ENCODE data around the gene ANGPTL2. TPM values are rescaled to one million over a fixed set of nuclear protein-coding genes. Genes with fewer than 3 reads are reported as not detected.

The ANGPTL2 gene
- total RNA-seq, 1 donor from 2014 or later = 4.9 TPM

DNA sequence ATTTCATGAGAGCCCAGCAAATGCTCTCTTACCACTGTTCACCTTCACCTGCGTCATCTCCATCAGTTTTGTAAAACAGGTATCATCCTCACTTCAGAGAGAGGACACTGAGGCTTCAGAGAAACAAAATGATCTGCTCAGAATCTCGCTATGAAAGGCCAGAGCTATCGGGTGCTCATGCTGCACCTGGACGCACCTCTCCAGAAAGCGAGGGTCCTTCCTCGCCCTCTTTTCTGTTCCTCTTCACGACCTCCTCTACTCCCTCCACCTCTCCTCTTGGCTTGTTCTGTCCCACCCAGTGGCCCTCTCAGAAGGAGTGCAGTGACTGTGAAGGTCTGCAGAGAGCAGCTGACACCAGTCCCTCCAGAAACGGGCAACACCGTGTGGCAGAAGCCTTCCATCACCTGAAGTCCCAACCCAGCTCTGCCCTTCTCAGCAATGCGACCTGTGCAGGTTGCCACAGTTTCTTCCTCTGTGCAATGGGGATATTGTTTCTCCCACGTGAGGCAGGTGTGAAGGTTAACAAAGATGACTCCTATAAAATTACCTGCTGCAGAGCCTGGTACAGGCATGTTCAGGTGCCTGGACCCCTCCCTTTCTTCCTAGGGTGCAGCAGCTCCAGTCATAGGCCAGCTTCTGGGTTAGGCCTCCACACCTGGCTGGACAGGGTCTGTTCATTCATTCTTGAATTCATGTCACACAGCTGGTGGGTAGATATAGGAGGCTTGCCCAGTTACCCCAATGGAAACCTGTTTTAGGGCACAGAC, 45.3 kb upstream of the ANGPTL2 start:
- TF ChIP-seq, protein P1, sequence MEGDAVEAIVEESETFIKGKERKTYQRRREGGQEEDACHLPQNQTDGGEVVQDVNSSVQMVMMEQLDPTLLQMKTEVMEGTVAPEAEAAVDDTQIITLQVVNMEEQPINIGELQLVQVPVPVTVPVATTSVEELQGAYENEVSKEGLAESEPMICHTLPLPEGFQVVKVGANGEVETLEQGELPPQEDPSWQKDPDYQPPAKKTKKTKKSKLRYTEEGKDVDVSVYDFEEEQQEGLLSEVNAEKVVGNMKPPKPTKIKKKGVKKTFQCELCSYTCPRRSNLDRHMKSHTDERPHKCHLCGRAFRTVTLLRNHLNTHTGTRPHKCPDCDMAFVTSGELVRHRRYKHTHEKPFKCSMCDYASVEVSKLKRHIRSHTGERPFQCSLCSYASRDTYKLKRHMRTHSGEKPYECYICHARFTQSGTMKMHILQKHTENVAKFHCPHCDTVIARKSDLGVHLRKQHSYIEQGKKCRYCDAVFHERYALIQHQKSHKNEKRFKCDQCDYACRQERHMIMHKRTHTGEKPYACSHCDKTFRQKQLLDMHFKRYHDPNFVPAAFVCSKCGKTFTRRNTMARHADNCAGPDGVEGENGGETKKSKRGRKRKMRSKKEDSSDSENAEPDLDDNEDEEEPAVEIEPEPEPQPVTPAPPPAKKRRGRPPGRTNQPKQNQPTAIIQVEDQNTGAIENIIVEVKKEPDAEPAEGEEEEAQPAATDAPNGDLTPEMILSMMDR (IDR thresholded peaks at IDR 0.05; ENCODE audit: insufficient read depth, low read length, poor library complexity, severe bottlenecking) = no peak

DNA sequence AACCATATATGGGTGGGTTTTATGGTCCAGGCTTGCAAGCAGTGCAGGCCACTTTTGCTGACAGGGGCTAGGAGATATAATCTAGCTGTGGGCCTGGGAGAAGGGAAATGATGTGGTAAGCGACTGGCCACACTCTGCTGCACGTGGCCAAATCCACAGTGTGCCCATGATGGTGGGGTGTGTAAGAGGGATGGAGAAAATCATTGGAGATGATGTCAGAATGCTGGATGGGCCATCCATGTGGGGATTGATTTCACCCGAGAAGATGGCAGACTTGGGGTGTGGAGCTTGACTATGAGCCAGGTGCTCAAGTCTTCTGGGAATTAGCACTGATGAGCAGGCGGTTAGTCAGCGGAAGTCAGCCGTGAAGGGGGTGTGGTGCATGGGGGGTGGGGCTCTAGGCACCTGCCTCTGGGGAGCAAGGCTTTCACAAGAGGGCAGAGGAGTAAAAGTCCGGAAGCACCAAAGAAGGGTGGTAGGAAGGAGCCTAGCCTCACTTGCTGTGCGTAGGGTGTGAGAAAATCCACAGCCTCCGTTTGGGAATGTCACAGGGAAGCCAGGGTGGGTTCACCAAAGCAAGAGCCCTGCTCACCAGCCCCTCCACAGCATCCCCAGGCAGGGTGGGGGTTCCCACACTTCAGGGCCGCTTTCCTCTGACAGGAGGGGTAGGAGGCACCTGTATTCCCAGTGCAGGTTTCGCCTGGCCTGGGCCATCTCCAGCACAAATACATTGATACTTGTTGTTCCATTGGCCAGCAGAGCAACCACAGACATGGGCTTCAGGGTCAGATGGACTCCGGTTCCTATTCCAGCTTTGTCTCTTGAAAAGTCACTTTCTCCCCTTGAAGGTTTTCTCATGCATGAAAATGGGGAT, 44.5 kb upstream of the ANGPTL2 start:
- TF ChIP-seq, protein P1 (IDR thresholded peaks at IDR 0.05; ENCODE audit: insufficient read depth, low read length, poor library complexity, severe bottlenecking) = no peak
- peak; percentile 67 for DNase-seq (ENCODE audit: low read depth)
- no peaks in the 10 kb centered on the region for H3K27me3 ChIP-seq (ENCODE audit: control insufficient read depth, insufficient read depth, low read length)
- no peaks in the 10 kb centered on the region for H3K36me3 ChIP-seq (ENCODE audit: control insufficient read depth, insufficient read depth, low read length)
- H3K4me3 ChIP-seq (ENCODE audit: low read depth, low read length) = no peak overlapping the region

More for the DNA sequence above, 45.3 kb upstream of the ANGPTL2 start:
- Histone ChIP-seq H3K36me3 (ENCODE audit: control insufficient read depth, insufficient read depth, low read length) (no peaks in the 10 kb centered on the region), H3K4me3 (ENCODE audit: low read depth, low read length) (no peak overlapping the region), H3K27me3 (ENCODE audit: control insufficient read depth, insufficient read depth, low read length) (no peaks in the 10 kb centered on the region)
- DNase-seq (ENCODE audit: low read depth) = no peak

DNA sequence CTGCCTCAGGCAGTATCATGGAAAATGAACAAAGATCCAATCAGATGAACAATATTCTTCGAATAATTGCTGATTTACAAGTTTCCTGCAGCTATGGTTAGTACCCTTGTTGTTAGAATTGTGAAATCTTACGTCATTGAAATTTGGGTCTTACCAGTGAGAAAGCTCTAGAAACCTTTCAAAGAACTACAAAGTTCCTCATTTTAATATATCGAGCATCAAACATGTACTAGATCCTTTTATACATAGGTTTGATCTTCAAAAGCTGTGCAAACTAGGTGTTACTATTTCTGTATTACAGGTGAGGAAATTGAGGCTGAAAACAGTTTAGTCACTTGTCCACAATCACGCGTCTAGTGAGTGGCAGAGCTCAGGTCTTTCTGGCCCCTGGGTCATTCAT, 43.7 kb upstream of the ANGPTL2 start:
- Histone ChIP-seq H3K27me3 (ENCODE audit: control insufficient read depth, insufficient read depth, low read length) (no peaks in the 10 kb centered on the region), H3K36me3 (ENCODE audit: control insufficient read depth, insufficient read depth, low read length) (no peaks in the 10 kb centered on the region), H3K4me3 (ENCODE audit: low read depth, low read length) (no peak overlapping the region)
- TF ChIP-seq, protein P1 (IDR thresholded peaks at IDR 0.05; ENCODE audit: insufficient read depth, low read length, poor library complexity, severe bottlenecking) = no peak
- DNase-seq (ENCODE audit: low read depth) = no peak

DNA sequence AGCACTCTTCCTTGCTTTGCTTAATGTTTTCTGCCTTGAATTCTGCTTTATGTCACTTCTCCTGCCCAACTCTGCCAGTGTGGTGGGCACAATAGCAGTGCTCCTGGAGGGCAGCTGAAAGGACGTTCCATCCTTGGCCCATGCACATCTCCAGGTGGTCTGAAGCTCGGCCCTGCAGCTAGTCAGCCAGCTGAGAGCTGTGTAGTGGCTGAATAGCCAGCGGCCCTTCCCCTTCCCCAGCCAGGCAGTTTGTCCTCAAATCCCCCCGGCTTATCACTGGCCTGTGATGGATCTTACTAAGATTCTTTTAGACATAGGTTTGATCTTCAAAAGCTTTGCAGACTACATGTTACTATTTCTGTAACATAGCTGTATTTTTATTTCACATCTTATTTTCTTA, 42.7 kb upstream of the ANGPTL2 start:
- Histone ChIP-seq H3K36me3 (ENCODE audit: control insufficient read depth, insufficient read depth, low read length) (no peaks in the 10 kb centered on the region), H3K4me3 (ENCODE audit: low read depth, low read length) (no peak overlapping the region), H3K27me3 (ENCODE audit: control insufficient read depth, insufficient read depth, low read length) (no peaks in the 10 kb centered on the region)
- DNase-seq (ENCODE audit: low read depth) = no peak
- TF ChIP-seq, protein P1 (IDR thresholded peaks at IDR 0.05; ENCODE audit: insufficient read depth, low read length, poor library complexity, severe bottlenecking) = no peak

DNA sequence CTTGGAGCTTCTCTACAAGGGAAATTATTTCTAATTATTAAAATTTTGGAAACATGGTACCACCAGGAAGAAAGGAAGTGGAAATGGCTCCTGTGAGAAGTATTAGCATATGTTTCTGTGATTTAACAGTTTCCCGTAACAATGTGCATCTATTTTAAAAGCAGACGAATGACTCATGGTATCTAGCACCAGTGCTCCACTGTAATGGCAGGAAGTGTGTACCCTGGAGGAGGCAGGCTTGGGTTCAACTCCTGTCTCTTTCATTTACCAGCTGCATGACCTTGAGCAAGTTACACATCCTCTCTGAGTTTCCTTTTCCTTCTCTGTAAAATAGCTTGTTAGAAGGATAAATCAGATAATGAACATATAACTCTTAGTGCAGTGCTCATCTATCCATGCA, 41.0 kb upstream of the ANGPTL2 start:
- H3K4me3 ChIP-seq (ENCODE audit: low read depth, low read length) = no peak overlapping the region
- H3K27me3 ChIP-seq (ENCODE audit: control insufficient read depth, insufficient read depth, low read length) = no peaks in the 10 kb centered on the region
- H3K36me3 ChIP-seq (ENCODE audit: control insufficient read depth, insufficient read depth, low read length) = no peaks in the 10 kb centered on the region
- TF ChIP-seq, protein P1 (IDR thresholded peaks at IDR 0.05; ENCODE audit: insufficient read depth, low read length, poor library complexity, severe bottlenecking) = no peak
- peak; percentile 45 for DNase-seq (ENCODE audit: low read depth)
